ENCODE results near the gene SUMF2. TPM values are rescaled to one million over a fixed set of nuclear protein-coding genes. Genes with fewer than 3 reads are reported as not detected.

The SUMF2 gene
- total RNA-seq, 1 experiment from 2014 or later: 89.2 TPM

DNA sequence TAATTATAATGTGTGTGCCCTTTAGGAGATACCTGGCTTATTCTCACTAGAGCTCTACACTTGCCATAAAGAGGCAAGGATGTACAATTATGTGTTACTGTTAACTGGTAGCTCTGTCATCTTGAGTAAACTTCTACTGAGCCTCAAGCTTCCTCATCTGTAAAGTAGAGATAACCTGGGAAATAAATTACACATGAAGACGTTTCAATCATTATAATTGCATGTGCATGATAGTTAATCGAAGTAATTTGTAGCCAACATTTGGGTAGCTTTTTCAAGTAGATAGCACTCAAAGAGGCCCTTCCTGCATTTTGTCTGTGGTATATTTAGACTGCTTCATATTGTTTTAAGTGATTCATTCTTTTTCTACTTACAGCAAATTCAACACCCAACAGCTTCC is 10.1 kb upstream of the SUMF2 start:
- Histone ChIP-seq H3K9ac (ENCODE audit: extremely low read depth, insufficient read length, low read length) (no peak overlapping the region), H2BK12ac (ENCODE audit: insufficient read length, low read depth, low read length) (no peak overlapping the region), H3K79me1 (ENCODE audit: insufficient read depth, low read depth, low read length, poor library complexity, severe bottlenecking) (peaks cover 5% of the 10 kb centered on the region), H3K4ac (ENCODE audit: low read depth, low read length) (no peak overlapping the region), H3K27me3 (ENCODE audit: insufficient read depth, low read length) (no peaks in the 10 kb centered on the region), H3K23ac (ENCODE audit: insufficient read length, low read depth, low read length) (no peak overlapping the region), H4K8ac (replicated peaks; ENCODE audit: insufficient read length, low read depth, low read length) (no peak overlapping the region), H3T11ph (ENCODE audit: low read length) (no peak overlapping the region), H4K5ac (ENCODE audit: insufficient read length, low read depth, low read length) (no peak overlapping the region), H3K79me2 (ENCODE audit: insufficient read depth, low read length) (peaks cover 15% of the 10 kb centered on the region; the same call in 1 of the 2 replicates), H3K4me1 (ENCODE audit: insufficient read depth, low read length) (no peaks in the 10 kb centered on the region; the same call in 1 of the 2 replicates), H3K27ac (ENCODE audit: insufficient read length, low read depth, low read length) (no peak overlapping the region), H2AFZ (ENCODE audit: low read length) (no peak overlapping the region), H2BK5ac (ENCODE audit: insufficient read length, low read length) (no peak overlapping the region), H3K23me2 (ENCODE audit: insufficient read length, low read depth, low read length, poor library complexity, severe bottlenecking) (peaks cover 5% of the 10 kb centered on the region), H2BK20ac (ENCODE audit: low read depth, low read length, poor library complexity, severe bottlenecking) (no peak overlapping the region), H3K9me3 (ENCODE audit: control insufficient read depth, low read depth, low read length) (no peaks in the 10 kb centered on the region), H3K56ac (ENCODE audit: insufficient read length, low read depth, low read length) (no peak overlapping the region), H4K20me1 (ENCODE audit: control insufficient read depth, insufficient read depth, insufficient read length) (no peaks in the 10 kb centered on the region), H2AK5ac (ENCODE audit: insufficient read length, low read length) (no peak overlapping the region), H2BK15ac (ENCODE audit: low read depth, low read length) (no peak overlapping the region), H3K14ac (ENCODE audit: insufficient read depth, low read length) (no peak overlapping the region), H2BK120ac (ENCODE audit: low read depth, low read length, poor library complexity, severe bottlenecking) (no peak overlapping the region), H3K18ac (ENCODE audit: insufficient read length, low read depth, low read length) (no peak overlapping the region), H4K91ac (ENCODE audit: insufficient read length, low read depth, low read length) (no peak overlapping the region), H3K4me2 (ENCODE audit: insufficient read depth, insufficient read length, low read length) (no peak overlapping the region)
- Mint-ChIP-seq H3K4me3 (peak overlapping the region; percentile 32 to 60; a peak in 4 of 5 replicates), H3K27me3 (ENCODE audit: low read depth) (no peaks in the 10 kb centered on the region), H3K36me3 (ENCODE audit: insufficient read depth in 1 of 3, low read depth in 3 of 3) (peaks cover 58 to 70% (median 69%) of the 10 kb centered on the region in 3 experiments), H3K4me1 (peaks cover 7 to 25% of the 10 kb centered on the region in 2 experiments), H3K9me3 (no peaks in the 10 kb centered on the region), H3K27ac (peak overlapping the region in 2 of 3 experiments; percentile 61 to 83; a peak in 4 of 7 replicates)
- no CpG with 5 or more reads among the region's 2 CpGs for WGBS (ENCODE audit: extremely low coverage, insufficient read length, low lambda C conversion rate)
- TF ChIP-seq, protein P1, sequence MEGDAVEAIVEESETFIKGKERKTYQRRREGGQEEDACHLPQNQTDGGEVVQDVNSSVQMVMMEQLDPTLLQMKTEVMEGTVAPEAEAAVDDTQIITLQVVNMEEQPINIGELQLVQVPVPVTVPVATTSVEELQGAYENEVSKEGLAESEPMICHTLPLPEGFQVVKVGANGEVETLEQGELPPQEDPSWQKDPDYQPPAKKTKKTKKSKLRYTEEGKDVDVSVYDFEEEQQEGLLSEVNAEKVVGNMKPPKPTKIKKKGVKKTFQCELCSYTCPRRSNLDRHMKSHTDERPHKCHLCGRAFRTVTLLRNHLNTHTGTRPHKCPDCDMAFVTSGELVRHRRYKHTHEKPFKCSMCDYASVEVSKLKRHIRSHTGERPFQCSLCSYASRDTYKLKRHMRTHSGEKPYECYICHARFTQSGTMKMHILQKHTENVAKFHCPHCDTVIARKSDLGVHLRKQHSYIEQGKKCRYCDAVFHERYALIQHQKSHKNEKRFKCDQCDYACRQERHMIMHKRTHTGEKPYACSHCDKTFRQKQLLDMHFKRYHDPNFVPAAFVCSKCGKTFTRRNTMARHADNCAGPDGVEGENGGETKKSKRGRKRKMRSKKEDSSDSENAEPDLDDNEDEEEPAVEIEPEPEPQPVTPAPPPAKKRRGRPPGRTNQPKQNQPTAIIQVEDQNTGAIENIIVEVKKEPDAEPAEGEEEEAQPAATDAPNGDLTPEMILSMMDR (conservative IDR thresholded peaks at IDR 0.05): no peak
- no peak for DNase-seq

Data from H9 (cell line).